NCI-H1694 (cell line): ENCODE data around the gene ERC2.
"Not testable (repeated sequence)": the region's sequence is repeated elsewhere in the genome, so short reads cannot be mapped to it uniquely, and the experiment has no call there.

Experiments used
- DNase-seq: peaks from one replicate; lab custom pipeline; 2025; lab: John Stamatoyannopoulos, UW

Gene ERC2

DNA sequence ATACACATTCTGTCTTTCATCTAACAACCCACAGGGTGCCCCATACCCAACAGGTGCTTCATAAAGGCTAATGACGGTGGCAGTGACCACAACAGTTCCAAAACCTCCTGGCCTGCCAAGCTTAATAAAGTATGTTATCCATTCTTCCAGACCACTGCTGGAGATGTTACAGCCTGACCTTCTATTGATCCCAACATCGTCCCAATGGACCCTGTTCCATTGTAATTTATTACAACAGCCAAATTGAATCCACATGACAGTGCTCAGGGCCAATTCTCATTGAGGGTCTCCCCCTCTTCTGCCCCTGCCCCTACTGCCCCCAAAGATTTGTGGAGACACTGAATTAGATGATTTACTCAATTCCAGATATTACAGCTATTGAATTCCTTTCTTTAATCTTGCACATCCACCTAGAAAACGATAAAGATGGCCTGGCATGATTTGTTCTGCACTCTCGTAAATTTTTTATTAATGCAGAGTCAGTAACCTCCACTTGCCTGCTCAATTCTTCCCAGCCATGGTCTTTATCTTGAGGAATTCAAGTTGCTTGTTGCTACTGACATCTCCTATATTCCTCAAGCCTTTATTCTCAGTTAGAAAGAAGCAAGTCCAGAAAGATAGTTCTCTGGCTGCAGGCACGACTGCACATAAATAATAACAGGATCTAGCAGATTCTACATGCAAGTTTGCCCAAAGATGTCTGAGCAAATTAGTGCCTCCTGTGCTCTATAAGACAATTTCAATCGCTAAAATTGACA is 407.6 kb downstream of the ERC2 start:
- no peak for DNase-seq

DNA sequence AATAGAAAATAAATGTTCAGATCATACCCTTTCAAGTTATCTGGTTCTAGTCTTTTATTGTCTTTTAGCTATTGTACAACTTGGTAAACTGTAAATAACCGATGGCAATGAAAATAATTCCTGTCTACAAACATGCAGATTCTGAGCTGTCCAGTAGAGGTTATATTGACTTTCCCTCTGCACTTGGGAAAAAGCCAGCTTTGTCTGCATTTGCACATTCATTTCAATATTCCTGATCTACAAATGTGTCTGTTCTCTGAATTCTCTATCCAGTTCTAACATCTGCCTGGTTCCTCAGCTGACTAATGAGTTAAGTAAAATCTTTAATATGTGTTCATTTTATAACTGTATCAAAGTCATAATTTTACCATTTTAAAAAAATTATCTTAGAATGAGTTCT is 408.5 kb downstream of the ERC2 start:
- DNase-seq, result no peak

DNA sequence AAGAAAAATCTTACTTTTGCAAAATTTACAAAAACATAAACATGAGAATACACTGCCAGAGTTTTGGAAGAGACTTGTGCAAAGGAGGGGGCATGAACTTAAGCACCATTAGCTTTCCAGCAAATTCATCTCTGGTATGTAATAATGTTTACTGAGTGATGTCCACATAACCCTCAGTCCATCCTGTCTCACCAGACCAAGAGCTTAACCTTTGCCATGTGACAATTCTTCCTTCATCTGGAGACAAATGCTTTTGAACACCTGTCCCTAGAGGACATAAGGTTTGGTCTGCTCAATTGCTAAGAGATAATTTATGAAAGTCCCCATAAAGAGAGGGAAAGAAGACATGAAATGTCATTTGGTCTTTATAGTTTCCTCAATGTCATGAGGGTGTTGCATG is 412.3 kb downstream of the ERC2 start:
- no peak for DNase-seq

DNA sequence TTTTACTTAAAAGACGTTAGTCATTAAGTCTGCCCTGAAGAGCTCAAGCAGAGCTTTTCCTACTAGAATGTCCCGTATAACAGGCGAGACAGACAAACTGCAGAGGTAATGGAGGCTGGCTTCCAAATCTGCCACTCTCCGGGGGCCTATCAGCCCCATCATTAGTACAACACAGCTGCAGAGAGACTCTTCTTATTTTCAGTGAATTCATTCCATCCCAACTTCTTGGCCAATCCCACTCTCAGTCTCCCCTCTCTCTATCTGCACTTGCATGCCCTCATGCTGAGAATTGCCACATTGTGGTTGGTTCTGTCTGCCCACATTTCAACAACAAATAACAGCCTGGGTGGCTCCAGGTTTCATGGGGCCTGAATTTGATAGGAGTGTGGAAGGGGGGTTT is 412.7 kb downstream of the ERC2 start:
- DNase-seq, result no peak

DNA sequence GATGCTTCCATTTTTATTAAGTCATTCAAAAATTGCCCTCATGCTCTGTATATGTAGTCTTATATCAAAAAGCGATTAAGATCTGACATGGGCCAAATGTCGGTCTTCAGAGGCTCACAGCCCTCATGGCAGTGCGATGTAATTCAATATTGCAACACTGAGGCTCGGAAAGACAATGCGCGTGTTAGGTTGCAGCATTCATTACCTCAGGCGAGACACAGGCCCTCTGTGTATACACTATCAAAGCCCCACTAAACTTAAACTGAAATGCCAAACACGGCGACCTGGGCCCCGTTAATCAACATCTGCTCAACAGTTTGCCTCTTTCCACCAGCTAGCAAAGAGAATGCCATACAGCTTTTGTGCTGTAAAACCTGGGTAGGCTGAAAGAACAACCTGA is 413.4 kb downstream of the ERC2 start:
- no peak for DNase-seq

DNA sequence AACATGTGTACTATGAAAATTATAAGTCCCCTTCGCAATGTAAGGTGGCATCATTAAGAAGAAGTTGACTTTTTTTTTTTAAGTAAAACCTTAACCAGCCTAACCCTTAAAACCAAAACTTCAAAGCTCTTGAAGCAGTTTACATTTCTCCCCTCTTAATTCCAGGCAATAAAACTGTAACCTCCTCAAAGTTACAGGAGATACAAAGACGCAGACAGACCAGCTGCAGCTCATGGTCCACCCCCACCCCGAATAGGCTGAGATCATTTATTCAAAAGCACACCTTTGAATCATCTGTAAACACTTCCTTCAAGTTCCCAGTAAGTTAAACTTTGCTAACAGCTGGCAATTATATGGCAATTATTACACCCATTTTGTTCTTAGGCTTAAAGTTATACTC is 414.5 kb downstream of the ERC2 start:
- no peak for DNase-seq

DNA sequence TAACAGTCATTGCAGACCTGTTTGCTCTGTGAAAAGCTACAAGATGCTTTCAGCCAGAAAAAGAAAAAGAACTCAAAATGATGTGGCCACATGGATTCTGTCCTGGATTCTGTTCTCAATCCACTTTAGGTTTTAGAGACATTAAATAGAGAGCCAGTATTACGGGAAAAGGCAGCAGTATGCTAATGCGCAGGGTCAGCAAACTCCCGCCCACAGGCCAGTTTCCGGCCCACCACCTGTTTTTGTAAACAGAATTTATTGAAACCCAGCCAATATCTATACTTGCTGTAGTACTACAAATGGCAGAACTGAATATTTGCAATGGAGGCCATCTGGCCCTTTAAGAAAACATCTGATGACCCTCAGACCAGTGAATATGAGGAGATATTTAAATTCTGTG is 416.1 kb downstream of the ERC2 start:
- no peak for DNase-seq

DNA sequence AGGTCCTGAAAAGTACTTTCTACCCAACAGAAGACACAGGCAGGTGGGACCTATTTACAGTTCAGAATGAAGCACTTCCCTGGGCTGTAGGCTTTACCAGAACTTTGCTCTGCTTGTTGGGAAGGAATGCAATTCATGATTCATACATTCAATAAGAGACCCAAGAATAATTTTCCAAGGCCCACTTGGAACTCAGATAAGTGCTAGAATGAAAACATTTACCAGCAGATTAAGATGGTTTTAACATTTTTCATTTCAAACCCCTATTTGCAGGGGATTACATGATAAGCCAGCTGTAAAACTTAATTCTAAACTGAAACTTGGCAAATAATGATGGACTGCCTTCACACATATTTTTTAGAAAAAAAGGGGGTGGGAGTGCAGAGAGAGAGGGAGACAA is 417.2 kb downstream of the ERC2 start:
- DNase-seq, result no peak

DNA sequence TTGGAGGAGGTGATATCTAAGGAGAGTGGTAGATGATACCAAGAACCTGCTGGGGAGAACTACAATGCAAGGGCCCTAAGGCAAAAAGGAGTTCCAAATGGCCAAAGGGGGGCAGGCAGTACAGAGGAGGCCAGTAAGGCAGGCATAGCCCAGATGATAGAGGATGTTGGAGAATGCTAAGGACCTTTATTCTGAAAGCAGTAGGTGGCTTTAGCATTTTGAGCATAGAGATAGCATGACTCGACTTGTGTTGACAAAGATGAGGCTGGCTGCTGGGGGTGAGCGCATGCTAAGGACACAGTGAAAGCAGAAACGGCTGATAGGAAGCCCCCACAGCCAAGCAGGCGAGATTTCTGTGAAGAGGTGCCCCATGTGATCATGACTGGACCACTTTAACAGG is 419.3 kb downstream of the ERC2 start:
- DNase-seq, result no peak

DNA sequence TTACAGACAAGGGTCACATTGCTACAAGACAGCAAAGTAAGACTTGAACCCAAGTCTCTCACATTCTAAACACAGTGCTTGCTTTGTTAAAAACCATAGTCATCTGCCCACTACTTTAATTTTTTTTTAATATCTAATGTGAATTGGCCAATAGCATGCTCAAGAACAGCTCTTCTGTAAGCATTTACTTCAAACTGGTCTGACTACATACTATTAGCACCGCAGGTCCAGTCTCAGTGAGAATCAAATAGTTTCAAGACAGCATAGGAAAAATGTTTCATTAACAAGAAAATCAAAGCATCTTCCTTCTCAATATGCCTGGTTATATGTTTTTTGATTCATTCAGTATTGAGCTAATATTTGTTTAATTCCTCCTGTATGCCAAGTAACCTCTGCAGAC is 419.9 kb downstream of the ERC2 start:
- no peak for DNase-seq

DNA sequence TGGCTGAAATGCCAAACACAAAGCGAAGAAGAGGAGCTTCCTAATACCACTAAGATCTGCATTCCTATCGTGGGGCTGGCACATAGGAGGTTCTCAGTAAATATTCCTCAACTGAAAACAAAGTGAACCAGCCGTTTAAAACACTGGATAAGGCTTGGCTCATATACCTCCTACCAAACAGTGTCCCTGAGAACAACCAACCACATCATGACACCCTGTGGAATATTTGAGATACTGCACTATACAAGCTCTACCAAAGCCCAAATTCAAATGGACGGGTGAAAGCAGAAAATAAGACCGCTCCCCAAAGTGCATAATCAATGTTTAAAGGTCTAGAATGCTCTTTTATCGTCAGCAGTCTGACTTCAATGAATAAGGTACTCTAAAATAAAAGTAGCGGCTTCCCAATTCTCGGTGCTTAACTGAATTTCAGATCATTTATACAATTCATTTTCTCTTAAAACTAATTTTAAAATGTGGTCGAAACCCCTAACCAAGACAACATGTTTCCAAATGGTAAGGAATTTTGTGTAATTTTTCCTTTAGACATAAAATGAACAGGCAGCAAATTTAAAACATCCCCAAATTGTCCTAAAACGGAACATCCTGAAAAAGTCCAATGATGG is 425.8 kb downstream of the ERC2 start:
- DNase-seq, result peak; percentile 34

DNA sequence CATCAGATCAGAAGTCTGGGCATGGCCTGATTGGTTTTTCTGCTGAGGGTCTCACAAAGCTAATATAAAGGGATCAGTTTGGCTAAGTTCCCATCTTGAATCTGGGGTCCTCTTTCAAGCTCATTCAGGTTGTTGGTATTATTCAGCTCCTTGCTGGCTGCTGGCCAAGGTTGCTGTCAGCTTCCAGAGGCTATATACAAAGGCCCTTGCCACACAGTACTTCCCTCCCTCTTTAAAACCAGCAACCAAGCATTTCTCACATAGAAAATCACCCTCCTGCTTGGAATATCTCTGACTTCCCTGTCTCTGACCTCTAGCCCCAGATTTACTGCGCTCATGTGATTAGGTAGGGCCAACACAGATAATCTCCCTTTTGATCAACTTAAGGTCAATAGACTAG is 442.9 kb downstream of the ERC2 start:
- no peak for DNase-seq

DNA sequence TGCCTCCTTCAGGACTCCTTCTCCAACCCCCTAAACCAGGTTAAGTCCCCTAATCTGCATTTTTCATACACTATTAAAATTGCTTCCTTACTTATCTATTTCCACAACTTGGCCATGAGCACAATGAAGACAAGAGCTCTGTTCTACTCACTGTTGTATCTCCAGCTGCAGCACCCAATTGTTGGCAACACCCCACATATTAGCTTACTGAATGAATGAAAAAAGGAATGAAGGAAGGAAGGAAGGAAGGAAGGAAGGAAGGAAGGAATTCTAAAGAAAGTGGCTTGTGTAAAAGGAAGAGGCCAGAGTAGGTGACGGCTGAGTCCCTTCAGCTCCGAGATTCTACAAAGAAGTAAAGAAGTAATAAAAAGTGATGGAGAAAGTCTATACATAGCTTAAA is 444.7 kb downstream of the ERC2 start:
- DNase-seq, result no peak

DNA sequence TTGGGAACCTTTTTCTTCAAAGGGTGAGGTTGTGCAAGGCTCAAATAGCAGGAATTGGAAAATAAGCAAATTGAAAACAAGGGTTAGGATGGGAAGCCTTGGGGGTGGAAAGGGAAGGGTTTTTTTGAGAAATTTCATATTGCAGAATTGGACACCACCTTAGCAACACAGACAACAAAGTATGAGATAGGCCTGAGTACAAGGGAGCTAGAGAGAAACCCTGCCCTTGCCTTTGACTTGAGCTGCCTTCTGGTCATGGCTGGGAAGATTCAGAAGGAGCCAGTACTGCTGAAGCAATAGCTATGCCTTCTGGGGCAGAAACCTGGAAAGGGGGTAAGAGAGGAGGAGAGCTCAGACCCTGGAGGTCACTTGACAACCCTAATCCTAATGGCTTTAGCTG is 445.6 kb downstream of the ERC2 start:
- DNase-seq, result no peak

DNA sequence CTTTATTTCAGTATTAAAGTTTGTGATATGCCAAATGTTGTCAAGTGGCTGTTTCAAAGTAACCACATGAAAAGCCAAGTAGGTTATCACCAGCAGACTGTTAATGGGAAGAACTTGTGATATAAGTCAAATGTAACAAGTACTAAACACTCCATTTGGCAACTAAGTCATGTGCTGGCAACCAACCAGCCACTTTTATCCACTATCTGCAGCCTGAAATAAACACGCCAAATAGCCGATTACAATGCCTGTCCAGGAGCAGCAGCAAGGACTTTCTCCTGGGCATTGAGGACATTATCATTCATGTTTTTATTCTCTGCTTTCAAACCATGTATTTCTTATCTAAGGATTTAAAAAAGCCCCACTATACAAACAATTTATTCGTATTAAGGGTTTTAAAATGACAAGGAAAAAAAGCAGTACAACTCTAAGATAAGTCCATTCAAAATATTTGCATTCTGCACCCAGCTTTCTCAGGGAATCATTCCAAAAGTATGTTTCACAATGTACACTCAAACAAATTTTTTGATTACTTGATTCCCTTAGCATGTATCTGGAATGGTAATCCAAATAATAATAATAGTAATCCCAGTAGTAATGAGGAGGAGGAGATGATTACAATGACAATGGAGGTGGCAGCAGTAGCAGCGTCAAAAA is 448.6 kb downstream of the ERC2 start:
- no peak for DNase-seq

DNA sequence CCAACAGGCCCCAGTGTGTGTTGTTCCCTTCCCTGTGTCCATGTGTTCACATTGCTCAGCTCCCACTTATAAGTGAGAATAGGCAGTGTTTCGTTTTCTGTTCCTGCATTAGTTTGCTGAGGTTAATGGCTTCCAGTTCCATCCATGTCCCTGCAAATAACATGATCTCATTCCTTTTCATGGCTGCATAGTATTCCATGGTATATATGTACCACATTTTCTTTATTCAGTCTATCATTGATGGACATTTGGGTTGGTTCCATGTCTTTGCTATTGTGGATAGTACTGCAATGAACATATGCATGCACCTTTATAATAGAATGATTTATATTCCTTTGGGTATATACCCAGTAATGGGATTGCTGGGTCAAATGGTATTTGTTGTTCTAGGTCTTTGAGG is 452.9 kb downstream of the ERC2 start:
- not testable (repeated sequence) for DNase-seq

DNA sequence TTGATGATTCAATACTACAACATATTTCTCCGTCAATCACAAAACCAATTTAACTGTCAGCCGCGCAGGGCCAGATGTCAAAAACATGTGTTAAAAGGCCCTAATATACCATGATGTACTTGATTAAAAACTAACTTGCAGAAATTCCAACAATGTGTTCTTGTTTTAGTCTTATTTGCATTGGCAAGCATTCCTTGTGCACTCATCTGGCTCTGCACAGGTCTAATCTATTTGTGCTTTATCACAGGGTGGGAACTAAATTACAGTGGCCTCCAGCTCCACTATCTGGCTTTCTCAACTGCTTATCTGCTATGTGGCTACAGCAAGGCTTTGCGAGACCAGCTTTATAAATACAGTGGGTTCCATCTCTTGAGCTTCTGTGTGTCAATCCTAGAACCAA is 455.5 kb downstream of the ERC2 start:
- DNase-seq, result no peak

DNA sequence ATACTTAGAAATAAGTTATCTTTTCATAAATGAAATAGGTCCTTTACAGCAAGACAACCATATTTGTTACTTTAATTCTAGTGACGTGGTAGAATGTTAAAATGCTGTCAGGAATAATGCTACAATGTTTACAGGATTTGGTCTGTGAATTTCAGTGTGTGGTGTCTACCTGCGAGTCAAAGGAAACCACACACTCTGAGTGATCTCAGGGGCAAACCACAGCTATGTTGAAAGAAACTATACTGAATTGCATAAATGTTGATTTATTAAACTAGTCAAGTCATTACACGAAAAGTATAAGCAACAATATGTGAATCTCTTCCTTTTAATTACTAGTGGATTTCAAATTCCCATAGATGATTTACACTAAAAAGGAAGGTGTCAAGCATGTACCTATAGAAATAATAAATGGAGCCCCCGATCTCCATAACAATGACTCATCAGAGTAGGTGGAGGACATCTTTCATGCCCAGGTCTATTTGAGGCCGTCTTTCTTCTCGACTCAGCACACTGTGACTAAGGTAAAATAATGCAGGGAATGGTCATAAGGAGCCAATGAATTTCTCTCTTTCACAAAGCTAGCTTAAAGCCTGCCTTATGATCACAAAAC is 463.0 kb downstream of the ERC2 start:
- DNase-seq, result no peak

DNA sequence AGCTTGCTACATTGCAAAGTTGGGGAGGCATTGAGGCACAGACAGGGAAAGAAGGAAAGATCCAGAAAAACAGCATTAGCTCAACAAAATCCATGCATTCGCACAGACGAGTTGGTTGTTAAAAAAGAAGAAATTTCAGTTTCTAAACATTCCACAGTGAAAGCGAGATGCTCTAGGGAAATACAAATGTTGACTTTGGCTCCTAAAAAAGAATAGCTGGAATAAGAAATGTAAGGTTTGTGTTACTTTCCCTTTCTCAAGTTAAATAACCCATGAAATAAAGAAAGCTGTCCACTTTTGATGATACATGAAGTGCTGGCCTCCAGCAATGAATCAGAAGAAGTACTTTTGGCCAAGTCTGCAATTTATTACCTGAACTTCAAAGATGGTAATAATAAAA is 465.1 kb downstream of the ERC2 start:
- DNase-seq, result no peak

DNA sequence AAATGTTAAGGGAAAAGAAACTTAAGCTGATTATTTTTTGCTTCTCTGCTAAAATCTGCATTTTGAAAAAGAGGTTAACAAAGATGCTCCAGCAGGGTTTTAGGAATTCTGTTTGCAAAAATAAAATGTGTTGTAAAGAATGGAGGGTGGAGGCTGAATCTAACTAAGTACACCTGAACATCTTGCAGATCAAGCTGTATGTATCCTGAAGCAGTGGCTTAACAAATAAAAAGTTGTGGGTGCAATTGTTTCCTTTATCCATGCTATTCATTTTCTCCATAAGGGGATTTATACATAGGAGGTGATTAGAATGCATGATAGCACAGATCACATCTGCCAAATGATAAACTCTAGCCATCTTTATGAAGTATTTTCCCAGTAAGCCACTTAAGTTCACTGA is 466.3 kb downstream of the ERC2 start:
- DNase-seq, result no peak

DNA sequence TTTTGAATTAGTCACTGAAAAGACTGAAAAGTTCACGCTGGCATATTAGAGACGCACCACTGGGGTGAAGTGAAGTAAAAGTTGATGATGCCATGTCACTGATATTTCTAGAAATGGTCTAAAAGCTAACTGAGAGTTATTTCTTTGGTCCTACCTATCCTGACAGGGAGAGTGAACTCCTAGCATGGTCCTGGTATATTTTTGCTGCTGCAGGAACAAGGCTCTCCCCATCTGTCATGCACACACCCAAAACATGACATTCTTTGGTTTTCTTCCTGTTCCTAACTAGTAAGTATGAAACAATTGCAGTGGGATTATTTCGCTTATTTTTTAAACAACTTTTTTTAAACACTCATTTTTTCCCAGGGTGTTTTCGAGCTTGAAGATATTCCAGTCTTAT is 466.7 kb downstream of the ERC2 start:
- DNase-seq, result no peak

DNA sequence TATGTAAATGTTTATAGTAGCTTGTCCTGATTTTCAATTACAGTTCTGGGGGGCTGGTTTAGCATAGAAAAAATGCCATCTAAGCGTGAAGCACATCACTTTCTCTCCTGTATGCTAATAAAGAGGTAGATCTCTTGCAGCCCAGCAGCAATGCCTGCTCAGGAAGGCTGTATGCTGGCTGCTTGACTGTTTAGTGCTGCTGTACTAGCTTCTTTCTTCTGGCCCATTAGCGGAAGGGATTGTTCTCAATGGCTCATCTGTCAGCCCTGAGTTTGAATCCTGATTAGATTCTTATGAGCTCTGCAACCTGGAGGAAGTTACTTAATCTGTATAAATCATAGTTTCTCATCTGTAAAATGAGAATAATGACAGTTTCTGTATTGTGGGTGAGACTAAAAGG is 478.9 kb downstream of the ERC2 start:
- no peak for DNase-seq

DNA sequence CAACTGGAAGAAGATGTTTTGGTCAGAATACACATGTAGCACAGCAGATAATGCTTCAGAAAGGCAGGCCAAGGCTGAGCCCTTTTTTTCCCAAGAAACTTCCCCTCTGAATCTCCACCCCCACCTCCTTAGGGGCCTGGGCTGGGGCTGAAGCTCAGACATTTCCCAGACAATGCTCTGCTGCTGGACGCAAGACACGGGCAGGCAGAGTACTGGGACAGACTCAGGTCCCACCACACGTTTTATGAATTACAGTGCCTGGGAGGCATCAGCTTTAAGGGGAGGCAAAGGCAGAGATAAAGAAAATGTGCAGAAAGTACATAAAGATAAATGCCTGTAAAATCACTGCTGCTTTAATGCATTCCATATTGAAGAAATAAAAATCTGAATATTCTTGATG is 479.4 kb downstream of the ERC2 start:
- DNase-seq, result no peak
